Thymus (tissue), 11 donors: ENCODE measurements around the gene STMP1. TPM values are rescaled to one million over a fixed set of nuclear protein-coding genes. Genes with fewer than 3 reads are reported as not detected.
"Not testable (repeated sequence)": the region's sequence is repeated elsewhere in the genome, so short reads cannot be mapped to it uniquely, and the experiment has no call there.

Experiments used
- DNase-seq, 9 donors: peaks; one replicate each; pipeline ENCODE4 v3.0.0-alpha.2; 2013; ENCODE audit warnings: low spot score in 9 of 9, low read depth in 6 of 9, missing footprints in 1 of 9
- H3K27ac ChIP-seq, 2 donors: one replicate each; pipeline ENCODE4 v1.5.1; 2013; ENCODE audit warnings: control low read depth in 1 of 2, low read depth in 1 of 2, low read length in 1 of 2, mild to moderate bottlenecking in 1 of 2, moderate library complexity in 1 of 2
- H3K27me3 ChIP-seq, 2 donors: one replicate each; pipeline ENCODE4 v1.5.1; 2013; ENCODE audit warnings: low read length in 1 of 2; ENCODE audit not compliant: control insufficient read depth in 2 of 2, insufficient read depth in 1 of 2
- H3K36me3 ChIP-seq, 2 donors: one replicate each; pipeline ENCODE4 v1.5.1; 2013; ENCODE audit warnings: low read length in 1 of 2, mild to moderate bottlenecking in 1 of 2, moderate library complexity in 1 of 2; ENCODE audit not compliant: control insufficient read depth in 2 of 2, insufficient read depth in 2 of 2
- H3K4me1 ChIP-seq, 2 donors: one replicate each; pipeline ENCODE4 v1.5.1; 2013; ENCODE audit warnings: low read length in 2 of 2; ENCODE audit not compliant: control insufficient read depth in 2 of 2, insufficient read depth in 2 of 2
- H3K4me3 ChIP-seq, 2 donors: one replicate each; pipeline ENCODE4 v1.5.1; 2013; ENCODE audit warnings: low read length in 2 of 2, control low read depth in 1 of 2, mild to moderate bottlenecking in 1 of 2
- H3K9me3 ChIP-seq, 2 donors: one replicate each; pipeline ENCODE4 v1.5.1; 2013; ENCODE audit warnings: low read length in 1 of 2, mild to moderate bottlenecking in 1 of 2; ENCODE audit not compliant: control insufficient read depth in 2 of 2, insufficient read depth in 1 of 2
- WGBS: extraction: QIAGEN DNeasy Blood & Tissue Kit; methylation state at CpG from one replicate; pipeline ENCODE4 v1.1.7; 2013; 5-methylcytosine and 5-hydroxymethylcytosine counted together
- polyA plus RNA-seq: library from polyadenylated mRNA; stranded (reverse); fragments of 200-250 nt; gene quantifications from one replicate; pipeline ENCODE4 v1.2.3, GENCODE V29; 2013
- total RNA-seq: library from RNA; stranded (reverse); fragments of 120-200 nt; gene quantifications from one replicate; pipeline ENCODE4 v1.2.4, GENCODE V29; 2013
- donor health status: healthy.

STMP1 gene
- total and polyA plus RNA-seq, 2 donors = 13.4 to 60.1 TPM

- H3K4me1 ChIP-seq = no peaks in the 10 kb centered on the region
- H3K9me3 ChIP-seq = no peaks in the 10 kb centered on the region
- H3K27ac ChIP-seq = no peak overlapping the region
- H3K4me3 ChIP-seq = no peak overlapping the region
- no peaks in the 10 kb centered on the region for H3K27me3 ChIP-seq
- 95% methylated on average over 5 of the region's 5 CpGs for WGBS
- peaks cover 1 to 6% of the 10 kb centered on the region in 2 donors for H3K36me3 ChIP-seq
- DNase-seq = no peak
Observed at GRCh38 chr7:135684699-135685098, 22.4 kb downstream of the STMP1 start.

DNA sequence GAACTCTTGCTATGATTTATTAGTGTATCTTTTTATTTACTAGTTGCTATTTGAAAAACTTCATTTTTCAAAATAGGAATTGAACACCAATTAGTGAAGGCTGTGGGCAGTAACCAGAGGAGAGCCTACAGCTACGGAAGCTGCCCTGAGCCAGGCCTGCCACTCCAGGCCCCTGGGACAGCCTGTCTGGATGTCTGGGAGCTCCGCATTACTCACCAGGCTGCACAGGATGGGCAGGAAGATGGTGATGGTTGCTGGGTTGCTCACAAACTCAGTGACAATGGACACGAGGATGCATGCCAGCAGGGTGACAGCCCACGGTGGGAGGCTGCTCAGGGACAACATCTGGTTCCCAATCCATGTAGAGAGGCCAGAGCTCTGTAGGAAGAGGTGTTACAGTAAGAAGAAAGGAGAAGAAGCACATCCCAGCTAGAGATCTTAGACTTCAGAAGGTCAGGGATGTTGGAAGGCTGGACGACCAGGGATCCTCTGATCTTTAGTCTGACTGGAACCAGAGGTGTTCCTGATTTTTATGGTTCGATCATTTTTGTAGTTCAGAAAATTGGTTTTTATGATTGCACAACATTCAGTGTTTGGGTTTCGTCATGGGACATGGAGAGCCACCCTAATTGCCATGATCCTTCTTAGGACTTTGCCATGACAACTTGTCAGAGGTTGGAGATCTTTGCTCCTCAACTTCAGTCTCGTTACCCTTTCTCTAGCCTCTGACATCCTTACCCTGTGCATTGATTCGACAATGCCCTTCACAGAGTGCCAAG lies 23.2 kb downstream of the STMP1 start:
- Histone ChIP-seq H3K36me3 (peaks cover 0 to 6% of the 10 kb centered on the region in 2 donors), H3K4me1 (no peaks in the 10 kb centered on the region), H3K27me3 (no peaks in the 10 kb centered on the region), H3K27ac (no peak overlapping the region), H3K9me3 (no peaks in the 10 kb centered on the region), H3K4me3 (no peak overlapping the region)
- WGBS = 97% methylated on average over 9 of the region's 9 CpGs
- no peak for DNase-seq

DNA sequence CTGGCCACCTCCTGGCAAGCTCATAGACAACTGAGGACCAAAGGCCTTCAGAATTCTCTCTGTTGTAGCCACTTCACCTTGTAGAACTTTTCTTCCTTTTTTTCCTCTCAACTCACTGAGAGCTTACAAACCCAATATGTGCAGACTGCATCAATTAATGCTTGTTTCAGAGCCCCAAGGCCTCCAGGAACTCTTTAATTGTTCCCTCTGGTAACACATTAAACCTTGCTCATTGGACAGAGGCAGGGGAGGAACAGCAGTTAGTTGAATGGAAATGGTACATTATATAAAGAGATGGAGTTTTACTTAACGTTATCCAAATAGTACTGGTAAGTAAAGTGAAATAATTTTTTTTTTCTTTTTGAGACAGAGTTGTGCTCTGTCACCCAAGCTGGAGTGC lies 25.2 kb downstream of the STMP1 start:
- no peaks in the 10 kb centered on the region for H3K36me3 ChIP-seq
- H3K27me3 ChIP-seq = no peaks in the 10 kb centered on the region
- no peak for DNase-seq
- no peaks in the 10 kb centered on the region for H3K9me3 ChIP-seq
- H3K27ac ChIP-seq = no peak overlapping the region
- no peak overlapping the region for H3K4me3 ChIP-seq
- 2% methylated on average over 1 of the region's 1 CpG for WGBS
- no peaks in the 10 kb centered on the region for H3K4me1 ChIP-seq

GRCh38 chr7:135690566-135690965 lies 28.3 kb downstream of the STMP1 start:
- Histone ChIP-seq H3K27ac (no peak overlapping the region), H3K4me1 (no peaks in the 10 kb centered on the region), H3K27me3 (no peaks in the 10 kb centered on the region), H3K4me3 (no peak overlapping the region), H3K36me3 (no peaks in the 10 kb centered on the region), H3K9me3 (no peaks in the 10 kb centered on the region)
- no peak for DNase-seq
- WGBS = 98% methylated on average over 3 of the region's 3 CpGs

DNA sequence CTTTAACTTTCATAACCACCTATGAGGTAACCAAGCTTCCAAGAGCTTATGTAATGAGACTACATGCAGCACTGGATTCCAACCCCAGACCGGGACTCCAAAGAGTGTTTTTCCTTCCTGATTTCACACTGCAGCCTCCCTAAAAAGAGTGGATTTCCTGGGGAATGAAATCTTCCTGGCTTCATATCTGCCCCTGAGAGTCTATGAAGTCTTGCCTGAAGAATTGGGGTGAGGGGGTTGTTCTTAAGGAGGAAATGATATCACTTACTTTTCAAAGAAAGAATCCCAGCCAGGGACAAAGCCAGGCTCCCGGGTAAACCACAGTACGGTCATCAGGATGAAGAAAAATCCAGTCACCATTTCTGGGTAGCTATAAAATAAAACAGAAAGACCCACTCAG lies 29.7 kb downstream of the STMP1 start:
- H3K9me3 ChIP-seq = no peaks in the 10 kb centered on the region
- no peak for DNase-seq
- 97% methylated on average over 3 of the region's 3 CpGs for WGBS
- H3K27ac ChIP-seq = no peak overlapping the region
- no peak overlapping the region for H3K4me3 ChIP-seq
- no peaks in the 10 kb centered on the region for H3K4me1 ChIP-seq
- no peaks in the 10 kb centered on the region for H3K27me3 ChIP-seq
- no peaks in the 10 kb centered on the region for H3K36me3 ChIP-seq

DNA sequence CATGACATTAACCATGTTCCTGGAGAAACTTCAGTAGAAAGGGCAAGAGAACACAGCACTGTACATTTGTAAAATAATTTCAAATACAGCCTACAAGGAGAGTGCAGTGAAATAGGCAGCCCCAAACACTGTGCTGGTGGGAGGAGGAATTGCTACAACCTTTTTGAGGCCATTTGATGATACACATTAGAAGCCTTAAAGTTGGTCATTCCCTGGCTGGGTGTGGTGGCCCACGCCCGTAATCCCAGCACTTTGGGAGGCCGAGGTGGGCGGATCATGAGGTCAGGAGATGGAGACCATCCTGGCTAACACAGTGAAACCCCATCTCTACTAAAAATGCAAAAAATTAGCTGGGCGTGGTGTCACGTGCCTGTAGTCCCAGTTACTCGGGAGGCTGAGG lies 30.3 kb downstream of the STMP1 start:
- not testable (repeated sequence) for H3K27ac ChIP-seq, H3K27me3 ChIP-seq, H3K4me1 ChIP-seq, H3K9me3 ChIP-seq, H3K36me3 ChIP-seq, DNase-seq, H3K4me3 ChIP-seq
- WGBS = 97% methylated on average over 7 of the region's 7 CpGs

DNA sequence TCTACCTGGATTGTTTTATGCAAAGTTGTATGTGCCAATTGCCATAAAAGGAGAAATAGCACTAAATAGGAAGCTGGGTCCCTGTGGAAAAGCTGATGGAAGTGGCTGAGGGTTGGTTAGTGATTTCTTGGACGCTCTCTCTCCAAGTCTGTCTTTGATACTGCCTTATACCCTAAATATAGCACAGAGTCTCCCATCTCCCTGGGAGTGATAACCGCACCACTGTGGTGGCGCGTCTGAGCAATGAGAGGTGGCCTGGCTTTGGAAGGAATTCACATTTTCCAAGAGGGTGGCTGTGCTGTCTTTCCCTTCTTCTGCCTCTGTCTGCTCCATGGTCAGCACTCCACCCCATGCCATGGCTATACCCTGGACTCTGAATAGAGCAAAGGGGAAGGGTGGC lies 31.2 kb downstream of the STMP1 start:
- no peaks in the 10 kb centered on the region for H3K36me3 ChIP-seq
- H3K9me3 ChIP-seq = no peaks in the 10 kb centered on the region
- no peak overlapping the region for H3K27ac ChIP-seq
- no peaks in the 10 kb centered on the region for H3K4me1 ChIP-seq
- WGBS = 98% methylated on average over 4 of the region's 4 CpGs
- no peaks in the 10 kb centered on the region for H3K27me3 ChIP-seq
- H3K4me3 ChIP-seq = no peak overlapping the region
- no peak for DNase-seq

DNA sequence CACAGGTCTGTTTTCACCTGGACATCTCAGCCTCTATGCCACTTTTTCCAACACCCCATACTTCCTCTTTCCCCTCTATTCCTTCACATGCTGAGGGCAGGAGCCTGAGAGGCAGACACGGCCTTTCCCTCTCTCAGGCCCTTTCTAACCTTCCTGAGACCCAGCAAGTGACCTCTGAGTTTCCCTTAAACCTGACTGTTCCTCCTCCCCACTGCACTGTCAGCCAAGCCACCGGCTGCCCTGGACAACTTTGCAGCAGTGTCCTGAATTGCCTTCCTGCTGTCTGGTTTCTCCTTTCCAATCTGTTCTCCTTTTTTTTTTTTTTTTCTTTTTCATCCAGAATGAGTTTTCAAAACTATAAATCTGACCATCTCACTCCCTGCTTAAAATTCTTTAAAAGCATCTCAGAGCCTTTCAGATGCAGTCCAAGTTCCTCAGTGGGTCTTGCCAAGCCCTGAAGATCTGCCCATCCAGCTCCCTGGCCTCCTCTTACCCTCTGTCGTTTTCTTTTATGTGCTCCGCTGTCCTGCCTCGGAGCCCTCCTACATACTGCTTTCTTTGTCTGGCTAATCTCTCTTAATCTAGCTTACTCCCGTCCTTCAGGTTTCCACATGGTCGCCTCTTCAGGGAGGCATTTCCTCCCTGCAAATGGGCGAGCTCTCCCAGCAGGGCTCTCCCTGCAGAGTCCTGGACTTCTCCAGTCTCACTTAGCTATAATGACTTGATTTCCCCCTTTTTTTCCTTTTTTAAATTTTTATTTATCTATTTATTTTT lies 35.1 kb downstream of the STMP1 start:
- 79% methylated on average over 8 of the region's 8 CpGs for WGBS
- no peak for DNase-seq
- Histone ChIP-seq H3K4me3 (no peak overlapping the region), H3K9me3 (no peaks in the 10 kb centered on the region), H3K36me3 (no peaks in the 10 kb centered on the region), H3K27me3 (no peaks in the 10 kb centered on the region), H3K4me1 (no peaks in the 10 kb centered on the region), H3K27ac (no peak overlapping the region)

GRCh38 chr7:135704074-135704473 lies 41.8 kb downstream of the STMP1 start:
- no peaks in the 10 kb centered on the region for H3K9me3 ChIP-seq
- H3K27ac ChIP-seq = no peak overlapping the region
- H3K27me3 ChIP-seq = no peaks in the 10 kb centered on the region
- H3K4me1 ChIP-seq = no peaks in the 10 kb centered on the region
- no peak for DNase-seq
- no peaks in the 10 kb centered on the region for H3K36me3 ChIP-seq
- H3K4me3 ChIP-seq = no peak overlapping the region
- WGBS = 91% methylated on average over 2 of the region's 2 CpGs
